NCI-H460 (cell line): Measurements from ENCODE around the gene RIMBP2. TPM values are rescaled to one million over a fixed set of nuclear protein-coding genes. Genes with fewer than 3 reads are reported as not detected.
"Not testable (repeated sequence)": the region's sequence is repeated elsewhere in the genome, so short reads cannot be mapped to it uniquely, and the experiment has no call there.

Experiments
- DNase-seq: peaks from one replicate; pipeline ENCODE4 v3.0.0-alpha.2; 2016; ENCODE audit warnings: low read depth; ENCODE audit errors: extremely low read depth
- total RNA-seq: library from RNA; depleted of rRNA; stranded (reverse); fragments of >200 nt; shearing (Covaris generic); gene quantifications from 2 replicates; pipeline ENCODE4 v1.2.3, GENCODE V29; 2014

The RIMBP2 gene
- total RNA-seq, 1 experiment from 2014 or later: 0.02 TPM

DNA sequence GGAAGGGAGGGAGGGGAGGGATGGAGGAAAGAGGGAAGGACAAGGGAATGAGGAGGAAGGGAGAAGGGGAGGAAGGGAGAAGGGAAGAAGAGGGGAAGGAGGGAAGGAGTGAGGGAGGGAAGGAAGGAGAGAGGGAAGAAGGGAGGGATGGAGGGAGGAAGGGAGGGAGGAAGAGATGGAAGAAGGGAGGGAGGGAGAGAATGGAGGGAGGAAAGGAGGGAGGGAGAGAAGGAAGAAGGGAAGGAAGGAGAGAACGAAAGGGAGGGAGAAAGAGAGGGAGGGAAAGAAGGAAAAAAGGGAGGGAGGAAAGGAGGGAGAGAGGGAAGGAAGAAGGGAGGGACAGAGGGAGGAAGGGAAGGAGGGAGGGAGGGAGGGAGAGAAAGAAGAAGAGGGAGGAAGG is 49.5 kb downstream of the RIMBP2 start:
- DNase-seq: no peak

DNA sequence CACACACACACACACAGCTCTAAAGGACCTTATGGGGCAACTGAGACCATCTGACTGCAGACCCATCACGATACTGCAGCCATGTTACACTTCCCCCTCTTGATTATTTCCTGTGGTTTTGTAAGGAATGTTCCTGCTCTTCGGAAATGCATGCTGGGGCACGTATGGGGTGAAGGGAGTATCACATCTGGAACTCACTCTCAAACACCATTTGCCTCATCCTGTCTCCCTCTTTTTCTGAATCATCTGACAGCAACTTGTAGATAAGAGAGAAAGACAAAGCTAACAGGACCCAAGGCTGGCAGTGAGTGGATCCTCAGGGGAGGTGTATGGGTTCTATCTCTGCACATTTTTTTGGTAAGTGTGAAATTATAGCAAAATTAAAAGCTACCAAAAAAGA is 50.3 kb downstream of the RIMBP2 start:
- DNase-seq: no peak

- no peak for DNase-seq
These were observed 51.3 kb downstream of the RIMBP2 start for GRCh38 chr12:130664772-130665171.

- DNase-seq: no peak
These were observed 51.8 kb downstream of the RIMBP2 start for GRCh38 chr12:130664252-130664651.

DNA sequence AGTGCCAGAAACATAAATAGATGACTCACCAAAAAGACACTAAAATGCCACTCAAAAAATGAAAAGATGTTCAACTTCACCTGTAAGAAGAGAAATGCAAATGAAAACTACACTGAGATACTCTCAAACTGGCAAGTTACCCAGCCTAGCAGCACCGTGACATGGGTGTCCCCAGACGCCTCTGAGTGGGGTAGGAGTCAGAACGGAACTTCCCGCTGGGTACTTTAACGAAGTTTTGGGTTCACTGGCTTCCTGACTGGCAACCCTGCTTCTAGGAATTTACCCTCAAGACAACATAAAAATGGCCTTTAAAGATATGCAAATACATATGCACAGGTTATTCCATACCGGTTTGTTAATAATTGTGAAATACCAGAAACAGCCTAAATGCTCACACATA is 52.6 kb downstream of the RIMBP2 start:
- no peak for DNase-seq

- no peak for DNase-seq
These were observed 54.4 kb downstream of the RIMBP2 start for GRCh38 chr12:130661486-130662255.

DNA sequence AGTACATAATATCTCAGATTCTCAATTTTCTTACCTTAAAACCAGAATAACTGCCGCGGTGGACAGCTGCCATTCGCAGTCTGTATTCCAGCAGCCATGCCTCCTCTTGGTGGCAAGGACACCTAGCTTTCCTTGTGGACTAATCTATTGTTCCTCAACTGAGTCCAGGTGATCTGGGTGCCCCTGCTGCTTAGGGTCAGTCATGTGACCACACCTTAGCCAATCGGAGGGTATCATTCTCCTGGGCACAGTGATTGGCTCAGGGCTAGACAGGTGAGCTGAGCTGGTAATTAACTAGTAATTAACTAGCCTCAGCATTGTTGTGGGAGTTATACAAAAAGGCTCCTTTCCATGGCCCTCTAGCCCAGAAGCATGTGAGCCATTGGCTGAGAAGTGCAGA is 55.0 kb downstream of the RIMBP2 start:
- DNase-seq: no peak

GRCh38 chr12:130658145-130658911 is 57.8 kb downstream of the RIMBP2 start:
- no peak for DNase-seq

- no peak for DNase-seq
These were observed 59.7 kb downstream of the RIMBP2 start for GRCh38 chr12:130656411-130656810.

GRCh38 chr12:130655881-130656280 is 60.2 kb downstream of the RIMBP2 start:
- no peak for DNase-seq

- DNase-seq: no peak
These were observed 61.1 kb downstream of the RIMBP2 start for GRCh38 chr12:130655010-130655409.

GRCh38 chr12:130651188-130651959 is 64.7 kb downstream of the RIMBP2 start:
- DNase-seq: no peak

DNA sequence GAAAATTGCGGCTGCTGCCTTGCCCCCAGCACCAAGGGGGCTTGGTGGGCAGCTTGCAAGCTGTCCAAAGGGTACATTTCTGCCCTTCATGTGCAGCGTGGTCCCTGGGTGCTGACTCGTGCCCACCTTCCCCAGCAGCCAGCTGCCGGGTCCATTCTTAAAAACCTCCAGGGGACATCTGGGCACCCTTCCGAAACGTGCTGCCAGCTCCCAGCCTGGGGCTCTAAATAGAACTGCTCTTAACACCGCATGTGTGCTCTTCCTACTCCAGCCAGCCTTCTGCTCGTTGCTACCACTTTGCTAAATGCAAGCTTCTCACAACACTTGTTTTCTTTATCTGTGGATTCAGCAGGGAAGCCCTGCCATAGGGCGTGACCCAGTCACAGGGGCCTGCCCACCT is 66.0 kb downstream of the RIMBP2 start:
- DNase-seq: no peak

DNA sequence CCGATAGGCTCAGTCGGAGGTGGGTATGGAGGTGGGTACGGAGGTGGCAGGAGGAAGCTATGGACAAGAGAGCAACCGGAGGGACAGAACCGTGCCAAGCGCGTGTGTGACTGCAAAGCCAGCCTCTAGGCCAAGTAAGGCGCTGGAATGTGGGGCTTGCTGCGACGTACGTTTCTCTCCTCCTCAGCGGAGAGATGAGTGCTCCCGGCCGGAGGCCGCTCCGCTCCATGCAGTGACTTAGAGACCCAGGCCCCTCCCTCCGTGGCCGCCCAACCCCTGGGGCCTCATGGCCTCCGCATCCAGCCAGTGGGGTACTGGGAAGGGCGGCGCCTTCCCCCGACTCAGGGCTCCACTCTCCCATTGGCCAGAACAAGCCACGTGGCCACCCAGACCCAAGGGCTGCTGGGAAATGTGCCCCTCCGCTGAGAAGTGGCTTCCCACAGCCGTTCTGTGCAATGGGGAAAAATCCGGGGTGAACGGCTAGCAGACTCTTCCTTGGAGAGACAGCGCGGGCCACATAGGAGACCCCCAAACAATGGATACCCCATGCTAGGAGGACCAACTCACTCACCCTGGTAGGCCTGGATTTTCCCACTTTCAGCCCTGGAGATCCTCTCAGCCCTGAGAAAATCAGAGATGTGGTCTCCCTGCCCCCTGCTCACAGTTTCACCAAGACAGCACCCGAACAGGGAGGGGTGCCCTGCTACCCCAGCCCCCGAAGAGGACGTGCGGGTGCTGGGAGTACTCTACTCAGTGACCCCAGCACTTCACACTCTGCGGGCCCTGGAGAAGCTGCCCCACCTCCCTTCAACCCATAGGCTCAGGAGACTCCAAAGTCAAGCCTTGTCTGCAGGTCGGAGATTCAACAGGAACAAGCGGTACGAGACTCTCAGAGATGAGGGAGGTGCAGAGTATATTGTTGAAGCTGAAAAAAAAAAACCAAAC is 66.7 kb downstream of the RIMBP2 start:
- no peak for DNase-seq

GRCh38 chr12:130647814-130648213 is 68.3 kb downstream of the RIMBP2 start:
- DNase-seq: no peak

DNA sequence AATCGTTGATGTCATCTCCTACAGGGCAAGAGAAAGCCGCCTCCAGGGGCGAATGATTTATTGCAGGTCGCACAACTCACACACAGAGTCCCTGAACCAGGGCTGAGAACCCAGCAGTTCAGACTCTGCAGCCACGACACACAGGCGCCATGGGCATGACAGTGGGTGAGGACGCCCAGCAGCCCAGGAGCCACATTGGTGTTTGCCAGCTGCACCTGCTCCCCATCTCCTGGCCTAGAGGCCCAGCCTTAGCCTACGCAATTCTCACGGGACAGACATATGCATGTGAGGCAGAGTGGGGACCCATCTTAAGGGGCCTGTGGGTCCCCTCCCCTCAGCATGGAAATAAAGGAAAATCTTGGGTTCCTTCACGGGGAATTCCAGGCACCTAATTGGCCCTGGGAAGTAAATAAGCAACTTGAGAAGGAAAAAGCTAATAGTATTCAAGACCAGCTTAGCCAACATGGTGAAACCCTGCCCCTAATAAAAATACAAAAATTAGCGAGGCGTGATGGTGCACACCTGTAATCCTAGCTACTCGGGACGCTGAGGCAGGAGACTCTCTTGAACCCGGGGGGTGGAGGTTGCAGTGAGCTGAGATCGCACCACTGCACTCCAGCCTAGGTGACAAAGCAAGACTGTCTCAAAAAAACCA is 69.3 kb downstream of the RIMBP2 start:
- DNase-seq: no peak

DNA sequence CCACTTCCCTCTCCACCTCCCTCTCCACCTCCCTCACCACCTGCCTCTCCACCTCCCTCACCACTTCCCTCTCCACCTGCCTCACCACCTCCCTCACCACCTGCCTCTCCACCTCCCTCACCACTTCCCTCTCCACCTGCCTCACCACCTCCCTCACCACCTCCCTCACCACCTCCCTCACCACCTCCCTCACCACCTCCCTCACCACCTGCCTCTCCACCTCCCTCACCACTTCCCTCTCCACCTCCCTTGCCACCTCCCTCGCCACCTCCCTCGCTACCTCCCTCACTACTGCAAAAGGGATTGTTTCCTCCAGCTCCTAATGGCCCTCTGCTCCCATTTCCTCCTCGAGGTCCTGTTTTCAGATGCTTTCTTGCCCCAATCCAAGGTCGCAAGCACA is 69.9 kb downstream of the RIMBP2 start:
- DNase-seq: not testable (repeated sequence)

DNA sequence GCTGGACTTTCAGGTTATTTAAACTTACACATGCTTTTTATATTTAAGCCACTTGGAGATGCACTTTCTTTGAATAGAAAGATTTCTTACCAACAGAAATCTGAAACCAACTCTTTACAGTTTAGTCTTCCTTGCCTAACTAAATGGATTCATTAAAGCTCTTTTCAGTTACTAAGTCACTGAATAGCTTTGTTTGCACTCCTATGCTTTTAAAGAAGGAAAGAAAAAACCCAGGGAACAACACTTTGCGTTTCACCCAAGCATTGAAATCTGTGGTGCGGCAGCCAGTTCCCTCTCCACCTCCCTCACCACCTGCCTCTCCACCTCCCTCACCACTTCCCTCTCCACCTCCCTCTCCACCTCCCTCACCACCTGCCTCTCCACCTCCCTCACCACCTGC is 70.3 kb downstream of the RIMBP2 start:
- no peak for DNase-seq

GRCh38 chr12:130644566-130644965 is 71.5 kb downstream of the RIMBP2 start:
- no peak for DNase-seq

GRCh38 chr12:130644146-130644545 is 72.0 kb downstream of the RIMBP2 start:
- DNase-seq: no peak
